SH-SY5Y (cell line): ENCODE results near the gene NTF3.

Source experiments
- GATA2 ChIP-seq: IDR thresholded peaks from 2 replicates; pipeline ENCODE4 v1.6.1; 2011; ENCODE audit warnings: mild to moderate bottlenecking, low read depth, low read length
- GATA3 ChIP-seq: IDR thresholded peaks from 2 replicates; pipeline ENCODE4 v1.6.1; 2011; ENCODE audit warnings: low read depth, mild to moderate bottlenecking, low read length, moderate library complexity

NTF3 gene

DNA sequence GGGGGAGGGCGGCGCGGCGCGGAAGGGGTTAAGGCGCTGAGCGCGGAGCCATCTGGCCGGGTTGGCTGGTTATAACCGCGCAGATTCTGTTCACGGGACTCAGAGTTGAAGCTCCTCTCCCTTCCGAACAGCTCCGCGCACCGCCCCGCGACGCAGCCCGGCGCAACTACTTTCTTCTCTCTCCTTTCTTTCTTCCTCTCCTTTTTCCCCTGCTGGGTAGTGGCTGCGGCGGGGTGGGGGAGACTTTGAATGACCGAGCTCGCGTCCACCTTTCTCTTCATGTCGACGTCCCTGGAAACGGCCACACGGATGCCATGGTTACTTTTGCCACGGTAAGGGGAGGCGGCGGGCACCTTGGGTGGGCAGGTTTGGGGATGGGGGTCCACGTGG is at the start of gene NTF3:
Gene NTF3, plus strand, starts transcription at position 98 of the 390 bp plus-strand sequence. Its CDS starts 217 bp downstream, at position 315.
- TF ChIP-seq GATA3, result no peak
- no peak for TF ChIP-seq GATA2

DNA sequence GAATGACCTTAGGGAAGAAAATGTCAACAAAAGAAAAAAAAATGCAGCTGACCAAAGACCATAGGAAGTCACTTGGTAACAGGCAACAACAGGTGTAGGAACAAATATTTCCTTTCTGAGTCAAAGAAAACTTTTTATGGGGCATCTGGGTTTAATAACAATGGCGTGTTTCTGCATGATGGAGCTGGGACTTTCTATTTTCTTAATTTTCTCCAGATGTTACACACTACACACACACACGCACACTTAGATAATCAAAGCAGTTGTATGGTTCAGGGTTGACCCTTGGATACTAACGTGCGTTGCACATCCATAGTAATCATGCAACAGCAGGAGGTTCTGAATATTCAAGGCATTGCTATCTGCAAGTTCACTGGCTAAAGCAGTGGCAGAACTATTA is 47.9 kb upstream of the NTF3 start:
- no peak for TF ChIP-seq GATA3
- no peak for TF ChIP-seq GATA2

DNA sequence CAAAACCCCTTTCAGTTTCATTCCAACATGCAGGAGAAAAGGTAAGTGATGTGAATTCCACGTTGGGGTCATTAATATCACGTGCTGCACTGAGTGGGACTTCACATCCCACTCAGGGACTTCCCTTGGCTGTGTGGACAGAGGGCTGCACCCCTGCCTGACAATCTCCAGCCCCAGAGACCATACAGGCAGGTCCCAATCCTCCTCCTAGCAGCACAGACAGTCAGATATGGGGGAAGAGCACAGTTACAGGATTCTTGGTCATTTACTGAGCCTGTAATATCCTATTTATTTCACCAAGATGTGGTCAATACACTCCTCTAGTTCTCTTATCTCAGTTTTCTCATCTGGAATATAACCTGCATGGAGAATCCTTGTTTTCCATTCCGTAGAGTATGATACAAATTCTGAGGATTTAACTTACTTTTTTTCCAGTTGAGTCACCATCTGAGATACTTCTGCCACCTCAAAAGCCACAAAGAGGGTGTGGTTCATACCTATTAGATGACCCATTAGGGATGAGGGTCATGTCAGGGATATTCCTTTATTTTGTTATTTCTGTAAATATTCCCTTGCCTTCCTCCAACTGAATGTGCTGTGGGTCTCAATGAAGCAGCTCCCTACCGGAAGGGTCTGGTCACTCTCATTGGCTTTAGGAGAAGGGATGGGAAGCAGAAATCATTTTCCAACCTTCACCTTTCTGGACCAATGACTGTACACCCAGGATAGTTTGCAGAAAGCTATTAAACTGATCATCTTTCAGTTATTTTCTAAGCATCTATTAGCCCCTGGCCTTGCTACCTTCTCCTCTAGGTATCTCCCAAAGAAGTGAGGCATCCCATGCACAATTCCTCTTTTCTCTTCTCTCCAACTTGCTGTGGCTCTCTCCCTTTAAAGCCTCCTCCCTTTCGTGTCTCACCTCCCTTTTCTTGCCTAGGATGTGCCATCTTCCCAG is 43.0 kb upstream of the NTF3 start:
- no peak for TF ChIP-seq GATA2
- no peak for TF ChIP-seq GATA3

DNA sequence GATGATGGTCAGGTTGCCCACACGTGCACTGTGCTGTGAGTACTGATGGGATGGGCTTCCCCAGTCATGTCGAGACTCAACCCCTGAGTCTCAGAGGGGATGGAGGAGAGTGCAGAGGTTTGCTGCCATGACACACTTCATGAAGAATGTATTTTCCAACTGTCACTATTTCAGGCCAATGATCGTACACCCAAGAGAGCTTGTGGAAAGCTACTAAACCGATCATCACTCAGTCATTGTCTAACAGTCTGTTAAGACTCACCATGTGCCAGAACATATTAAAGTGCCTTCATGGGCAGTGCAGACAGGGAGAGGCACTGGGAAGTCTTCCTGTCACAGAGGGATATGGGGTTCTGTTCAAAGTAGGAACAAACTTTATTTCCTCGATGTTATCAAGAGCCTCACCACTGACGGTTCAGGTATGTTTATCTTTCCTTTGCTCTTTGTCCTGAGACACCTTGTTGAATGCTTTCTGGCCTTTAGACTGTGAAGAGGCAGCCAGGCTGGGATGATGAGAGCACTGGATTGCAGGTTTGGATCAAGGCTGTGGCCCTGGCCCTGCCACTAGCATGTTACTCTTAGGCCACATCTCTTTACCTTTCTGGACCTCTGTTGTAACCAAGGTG is 41.6 kb upstream of the NTF3 start:
- TF ChIP-seq GATA2 (no peak), GATA3 (no peak)

DNA sequence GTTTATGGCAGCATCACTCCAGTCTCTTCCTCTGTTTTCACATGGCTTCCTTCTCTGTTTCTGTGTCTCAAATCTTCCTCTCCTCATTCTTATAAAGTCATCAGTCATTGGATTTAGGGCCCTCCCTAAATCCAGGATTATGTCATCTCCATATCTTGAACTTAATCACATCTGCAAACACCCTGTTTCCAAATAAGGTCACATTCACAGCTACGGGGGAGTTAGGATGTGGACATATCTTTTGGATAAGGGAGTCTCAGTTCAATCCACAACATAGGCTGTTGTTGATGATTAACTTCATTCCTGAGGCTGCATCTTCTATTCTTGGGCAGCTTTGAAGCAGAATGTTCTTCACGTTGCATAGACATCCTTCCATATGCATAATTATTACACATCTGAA is 40.3 kb upstream of the NTF3 start:
- TF ChIP-seq GATA3 (no peak), GATA2 (no peak)

DNA sequence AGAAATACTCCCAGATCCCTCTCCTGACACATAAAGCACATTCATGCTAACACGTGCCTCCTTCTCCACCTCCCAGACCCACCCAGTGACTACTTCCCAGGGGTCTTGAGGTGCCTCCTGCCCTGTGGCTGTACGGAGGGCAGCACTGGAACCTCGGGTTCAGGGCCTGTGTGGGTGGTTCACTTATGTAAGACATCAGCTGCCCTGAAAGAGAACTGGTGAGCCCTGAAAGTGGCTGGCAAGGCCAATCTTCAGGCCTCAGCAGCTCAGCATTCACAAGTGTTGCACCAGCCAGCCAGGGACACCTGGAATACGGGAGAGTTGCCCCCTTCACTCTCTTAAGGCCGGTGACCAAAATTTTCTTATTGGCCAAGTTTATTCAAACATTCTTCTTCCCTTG is 38.9 kb upstream of the NTF3 start:
- TF ChIP-seq GATA2 (no peak), GATA3 (no peak)

DNA sequence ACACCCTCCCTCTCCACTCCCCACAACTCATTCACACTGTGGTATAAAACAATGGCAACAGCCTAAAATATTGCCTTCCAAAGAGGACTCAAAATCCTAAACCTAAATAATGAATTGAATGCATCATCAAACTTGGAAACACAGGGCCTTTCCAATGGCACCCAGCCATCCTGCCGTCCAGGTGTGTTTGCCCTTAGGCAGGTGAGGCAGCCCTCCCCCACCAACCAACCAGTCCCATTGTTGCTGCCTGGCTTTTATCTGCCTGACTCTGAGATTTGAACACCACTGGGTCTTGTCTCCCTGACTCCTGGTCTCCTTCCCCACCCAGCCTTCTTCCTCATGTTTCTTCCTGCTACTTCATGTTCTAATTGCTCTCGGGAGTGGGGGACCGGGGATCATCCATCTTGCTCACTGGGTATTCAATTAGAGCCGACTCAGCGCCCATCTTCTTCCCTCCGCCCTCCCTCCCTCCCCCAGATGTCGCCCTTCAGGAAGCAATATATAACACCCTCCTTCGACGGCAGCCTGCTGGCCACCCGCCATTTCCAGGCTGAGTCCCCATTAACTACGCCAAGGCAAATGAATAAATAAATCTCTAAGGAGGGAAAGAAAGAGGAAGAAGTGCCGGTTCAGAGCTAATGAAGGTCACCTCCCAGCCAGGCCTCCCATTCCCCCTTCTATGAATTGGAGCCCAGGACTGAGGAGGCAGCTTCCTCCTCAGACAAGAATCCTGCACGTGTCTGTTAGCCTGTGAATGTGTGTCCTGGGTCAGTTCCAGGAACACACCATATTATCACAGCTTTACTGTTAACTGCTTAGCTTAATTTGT is 36.3 kb upstream of the NTF3 start:
- TF ChIP-seq GATA2 (no peak), GATA3 (no peak)

DNA sequence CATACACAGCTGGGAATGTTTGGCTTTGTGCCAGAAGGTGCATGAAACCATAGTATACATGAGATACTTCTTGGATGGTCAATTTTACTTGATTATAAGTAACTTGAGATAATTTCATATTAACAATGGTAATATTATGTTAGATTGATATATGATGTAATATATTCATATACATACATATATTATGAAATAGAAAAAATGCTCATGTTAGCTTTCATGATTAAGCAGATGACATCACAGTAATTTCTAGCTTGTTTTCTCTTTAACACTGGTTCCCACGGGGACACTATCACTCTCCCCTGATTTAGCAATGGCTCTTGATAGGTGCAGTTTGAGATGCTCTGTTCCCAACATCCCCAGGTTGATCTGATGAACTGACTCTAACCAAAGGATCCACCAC is 35.4 kb upstream of the NTF3 start:
- TF ChIP-seq GATA2, result no peak

DNA sequence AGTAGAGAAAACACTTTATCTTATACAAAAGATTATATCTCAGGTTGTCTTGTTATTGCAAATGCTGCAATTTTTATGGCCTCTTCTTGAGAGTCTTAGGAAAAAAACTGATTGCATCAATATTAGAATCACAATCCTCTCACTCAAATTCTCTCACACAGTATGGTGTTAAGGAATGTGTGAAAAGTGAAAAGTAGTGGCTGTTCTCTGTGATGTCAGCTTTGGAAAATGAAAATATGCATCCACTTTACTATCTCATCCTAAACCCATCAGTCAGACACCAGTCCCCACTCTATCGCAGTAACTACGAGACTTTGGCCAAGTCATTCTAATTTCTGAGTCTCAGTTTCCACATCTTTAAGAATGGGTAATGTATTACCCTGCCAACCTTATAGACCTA is 32.6 kb upstream of the NTF3 start:
- TF ChIP-seq GATA3, result no peak
- no peak for TF ChIP-seq GATA2

DNA sequence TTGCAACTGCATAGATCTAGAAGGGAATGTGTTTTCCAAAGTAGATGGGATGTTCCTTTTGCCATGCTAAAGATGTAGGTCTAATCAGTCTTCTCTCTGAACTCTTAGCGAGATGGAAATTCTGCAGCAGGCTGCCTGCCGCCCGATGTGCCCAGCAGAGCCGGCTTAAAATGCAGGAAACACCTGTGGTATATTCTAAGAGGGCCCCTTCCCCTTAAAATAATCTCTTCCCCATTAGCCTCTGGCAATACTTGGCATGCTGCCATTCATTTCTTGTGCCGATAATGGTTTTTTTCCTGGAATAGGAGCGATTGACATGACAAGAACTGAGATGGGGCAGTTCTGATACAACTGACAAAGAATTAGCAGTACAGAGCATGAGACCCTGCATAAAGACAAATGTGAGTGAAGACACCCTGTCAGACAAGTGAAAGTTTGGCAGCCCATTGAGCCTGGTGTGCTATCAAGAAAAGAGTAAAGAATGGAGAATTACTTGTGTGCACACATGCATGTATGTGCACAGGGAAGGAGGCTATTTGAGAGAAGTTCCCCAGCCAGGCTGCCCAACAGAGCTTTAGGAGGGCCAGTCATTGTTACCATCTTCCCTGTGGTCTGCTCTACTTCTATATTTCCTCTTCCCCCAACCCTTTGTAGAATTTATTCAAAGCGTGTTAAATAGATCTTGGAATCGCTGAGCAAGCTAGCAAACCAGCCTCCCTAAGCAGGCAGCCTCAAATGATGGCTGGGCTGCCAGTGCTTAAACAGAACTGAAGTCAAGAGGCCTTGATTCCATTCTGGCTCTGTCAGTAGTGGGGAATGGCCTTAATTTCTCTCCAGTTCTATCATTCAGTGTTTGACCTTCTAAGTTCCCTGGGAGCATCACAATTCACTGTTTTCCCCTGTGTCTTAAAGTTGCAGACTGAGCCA is 29.6 kb upstream of the NTF3 start:
- TF ChIP-seq GATA3 (no peak), GATA2 (no peak)

DNA sequence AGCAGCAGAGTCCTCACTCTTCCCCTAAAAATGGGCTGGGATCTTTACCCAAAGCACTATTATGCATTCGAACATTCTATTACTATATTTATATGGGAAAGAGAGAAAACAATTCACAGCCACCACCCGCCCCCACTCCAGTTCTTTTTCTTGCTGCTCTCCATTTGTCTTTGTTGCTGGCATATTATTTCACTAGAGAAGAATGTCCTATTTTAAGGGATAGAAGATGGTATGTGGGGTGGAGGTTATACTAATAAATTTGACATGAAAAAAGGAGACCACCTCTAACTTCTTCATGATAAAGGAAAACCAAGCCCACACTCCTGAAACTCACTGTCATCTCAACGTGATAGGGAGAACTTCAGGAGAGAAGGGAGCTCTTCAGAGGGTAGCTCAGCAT is 28.5 kb upstream of the NTF3 start:
- TF ChIP-seq GATA2 (no peak), GATA3 (no peak)

DNA sequence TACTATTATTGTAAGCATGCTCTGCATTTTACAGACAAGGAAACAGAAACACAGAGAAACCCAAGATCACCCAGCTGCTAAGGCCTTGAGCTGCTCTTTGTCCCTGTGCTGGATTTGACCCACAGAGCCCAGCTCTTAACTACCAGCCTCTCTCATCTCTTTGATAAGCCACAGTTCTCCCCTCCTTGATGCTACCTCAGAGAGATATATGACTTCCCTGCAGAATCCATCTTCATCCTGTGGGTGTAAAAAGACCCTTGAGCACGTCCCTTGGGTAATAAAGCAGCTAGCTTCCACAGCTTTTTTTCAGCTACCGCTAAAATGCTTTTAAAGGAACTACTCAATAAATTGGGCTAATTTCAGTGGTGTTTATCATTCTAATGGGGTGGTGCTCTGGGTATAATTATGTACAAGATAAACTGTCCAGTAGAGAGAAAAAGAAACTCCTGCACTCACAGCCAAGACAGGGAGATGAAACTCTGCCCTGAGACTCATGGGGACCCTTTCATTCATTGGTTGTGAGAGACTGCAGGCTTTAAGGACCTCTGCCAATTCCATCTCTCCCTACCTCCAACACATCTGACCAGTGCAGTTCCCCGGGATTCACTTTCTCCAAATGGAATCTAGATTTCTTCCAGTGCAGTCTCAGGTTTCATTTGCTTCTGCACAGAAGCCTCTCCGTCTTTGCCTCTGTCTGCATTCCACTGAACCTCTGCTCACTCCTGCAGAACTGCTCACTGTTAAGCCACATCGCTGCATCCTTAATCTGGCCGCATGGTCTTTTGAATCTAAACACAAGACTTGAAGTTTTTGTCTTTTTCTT is 24.7 kb upstream of the NTF3 start:
- TF ChIP-seq GATA3 (no peak), GATA2 (no peak)

DNA sequence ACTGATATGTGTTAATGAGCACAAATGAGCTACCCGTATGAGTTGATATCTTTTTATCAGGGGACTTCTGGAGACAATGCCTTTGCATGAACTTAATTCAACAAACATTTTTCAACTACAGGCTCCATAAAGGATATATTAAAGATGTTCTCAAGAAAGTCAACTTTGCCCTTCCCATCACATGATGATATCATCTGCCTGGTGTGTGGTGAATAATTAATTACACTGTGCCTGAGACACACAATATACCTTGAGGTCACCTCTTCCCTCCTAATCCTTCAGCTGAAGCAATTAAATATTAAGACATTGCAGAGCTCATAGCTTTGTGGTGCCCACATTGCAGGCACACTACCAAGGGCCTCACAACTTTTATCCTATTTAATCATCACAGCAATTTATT is 22.3 kb upstream of the NTF3 start:
- no peak for TF ChIP-seq GATA2
- no peak for TF ChIP-seq GATA3

DNA sequence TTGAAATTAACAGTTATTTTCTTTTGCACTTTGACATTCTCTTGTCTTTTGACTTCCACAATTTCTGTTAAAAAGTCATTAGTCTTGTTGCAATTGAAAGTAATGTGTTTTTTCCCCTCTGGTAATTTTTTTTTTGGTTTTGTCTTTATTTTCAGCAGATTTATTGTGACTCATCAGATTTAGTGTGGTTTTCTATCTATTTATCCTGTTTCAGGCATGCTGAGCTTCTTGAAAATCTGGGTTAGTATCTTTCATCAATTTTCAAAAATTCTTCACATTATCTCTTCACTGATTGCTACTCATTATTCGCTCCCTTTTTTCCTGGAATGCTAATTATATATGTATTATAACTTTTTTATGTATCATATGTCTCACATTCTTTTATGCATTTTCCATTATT is 15.3 kb upstream of the NTF3 start:
- TF ChIP-seq GATA2 (no peak), GATA3 (no peak)
